Right lobe of liver (tissue), 6 donors: ENCODE results near the gene THEM4. TPM values are rescaled to one million over a fixed set of nuclear protein-coding genes. Genes with fewer than 3 reads are reported as not detected.

Source experiments
- ATAC-seq, 4 donors: fragments of 200-7000 bp; cut with Tn5 transposase; one replicate each; pipeline ENCODE4 v1.9.1; 2020; ENCODE audit warnings: mild to moderate bottlenecking in 4 of 4, moderate library complexity in 4 of 4
- DNase-seq, 3 donors: peaks; one replicate each; pipeline ENCODE4 v3.0.0-alpha.2; 2020
- H3K27ac ChIP-seq, 3 donors: fragments of 200-600 bp; one replicate each; pipeline ENCODE4 v1.8.0; 2022
- H3K27me3 ChIP-seq, 2 donors: fragments of 200-600 bp; one replicate each; pipeline ENCODE4 v1.8.0; 2022
- H3K36me3 ChIP-seq, 4 donors: fragments of 200-600 bp; sonication (generic) in 1 of 4; one replicate each; pipeline versions ENCODE4 v1.5.1 to v1.8.0; 2017 to 2022; ENCODE audit warnings: control low read depth in 1 of 4
- H3K4me1 ChIP-seq, 4 donors: fragments of 200-600 bp; sonication (generic) in 1 of 4; one replicate each; pipeline versions ENCODE4 v1.5.1 to v1.8.0; 2017 to 2022; ENCODE audit warnings: control low read depth in 1 of 4
- H3K4me3 ChIP-seq, 3 donors: fragments of 200-600 bp; one replicate each; pipeline ENCODE4 v1.8.0; 2022
- H3K9me3 ChIP-seq, 4 donors: fragments of 200-600 bp; sonication (generic) in 1 of 4; one replicate each; pipeline versions ENCODE4 v1.5.1 to v1.8.0; 2017 to 2022; ENCODE audit warnings: control low read depth in 1 of 4
- POLR2A ChIP-seq: fragments of 450-650 bp; IDR thresholded peaks from one replicate; pipeline ENCODE4 v1.6.1; 2017; ENCODE audit warnings: antibody characterized with exemption, mild to moderate bottlenecking
- whole genome bisulfite sequencing: methylation state at CpG from one replicate; pipeline ENCODE4 v1.1.6; 2018; ENCODE audit warnings: low coverage, low lambda C conversion rate; ENCODE audit not compliant: insufficient coverage; ENCODE audit errors: missing lambda C conversion rate; 5-methylcytosine and 5-hydroxymethylcytosine counted together
- intact Hi-C, 2 donors: fragments of 100-400 bp; cut with DNase I; formaldehyde crosslinking; loops; one replicate each; pipeline versions ENCODE4 v1.11.2 to v1.14.1; 2022
- total RNA-seq, 6 experiments: library from RNA; depleted of rRNA in 2 of 6; stranded (reverse); fragments of >200 nt in 2 of 6; fragmentation: NEBNext Ultra II Directional in 3 of 6; extraction: Animal tissue kit (Norgen Biotek cat#: 25700) in 3 of 6; gene quantifications; one replicate each; pipeline versions ENCODE4 v1.1.0 to v1.2.4, GENCODE V29; 2016 to 2023
- TF ChIP-seq, protein P1 (sequence below), 4 donors: fragments of 200-600 bp in 3 of 4; fragments of 450-650 bp in 1 of 4; IDR thresholded peaks; one replicate each; pipeline versions ENCODE4 v1.5.1 to v1.8.0; 2016 to 2022; ENCODE audit warnings: antibody characterized with exemption in 4 of 4, mild to moderate bottlenecking in 2 of 4
- donor health status: DM: no; HTN: yes; CAD: no.
- donor health status: DM: no; HTN: no; CAD: no.
- donor health status: DM: no; HTN: no; CAD: no.
- donor health status: DM: no; HTN: yes; CAD: no.
- donor health status: DM: no; HTN: yes; CAD: no.

Gene THEM4
- total RNA-seq, 6 experiments from 2014 or later: 8.5 to 19.1 (median 9.2) TPM

- Histone ChIP-seq H3K27ac (peak overlapping the region in 2 of 3 donors; percentile 5 to 50), H3K9me3 (no peaks in the 10 kb centered on the region), H3K4me3 (peak overlapping the region in 2 of 3 donors; percentile 21 to 27), H3K4me1 (peaks cover 0 to 70% (median 30%) of the 10 kb centered on the region in 4 donors), H3K27me3 (no peaks in the 10 kb centered on the region), H3K36me3 (peaks cover 0 to 2% (median under 1%) of the 10 kb centered on the region in 4 donors)
- intact Hi-C loops: no loop called here
- DNase-seq (peak in 1 of 3 donors; percentile 9), ATAC-seq (no peak)
- no peak for TF ChIP-seq POLR2A
- 48% methylated on average over 8 of the region's 8 CpGs for WGBS
These were observed 76.0 kb downstream of the THEM4 start for GRCh38 chr1:151833172-151833900.

DNA sequence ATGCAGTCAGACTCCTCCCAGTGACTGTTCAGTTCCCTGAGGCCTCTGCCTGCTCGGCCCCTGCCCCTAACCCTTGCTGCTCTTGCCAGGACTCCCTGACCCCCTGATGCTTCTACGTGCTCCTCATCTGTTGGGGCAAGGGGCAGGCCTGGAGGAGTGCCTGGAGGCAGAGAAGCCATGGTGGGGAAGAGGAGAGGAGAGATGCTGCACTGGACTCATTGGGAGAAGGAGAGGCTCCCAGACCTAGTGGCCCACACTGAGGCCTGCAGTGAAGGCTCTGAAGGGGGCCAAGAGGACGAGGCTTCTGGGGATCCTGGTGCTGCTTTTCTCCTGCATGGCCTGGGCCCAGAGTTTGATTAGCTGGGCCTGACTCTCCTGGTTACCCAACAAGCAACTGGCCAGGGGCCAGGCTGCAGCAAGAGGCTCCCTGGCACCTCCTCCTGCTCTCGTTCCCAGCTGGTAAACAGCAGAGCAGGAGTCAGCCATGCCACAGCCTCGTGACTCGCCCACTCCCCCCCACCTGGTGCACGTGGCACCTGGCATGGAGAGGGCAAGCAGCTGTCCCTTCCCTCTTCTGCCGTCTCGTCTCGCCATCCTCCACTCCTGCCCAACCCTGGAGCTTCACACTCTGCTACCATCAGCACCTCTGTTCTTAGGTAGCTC, 76.9 kb downstream of the THEM4 start:
- 13% methylated on average over 5 of the region's 10 CpGs for WGBS
- TF ChIP-seq, protein P1, sequence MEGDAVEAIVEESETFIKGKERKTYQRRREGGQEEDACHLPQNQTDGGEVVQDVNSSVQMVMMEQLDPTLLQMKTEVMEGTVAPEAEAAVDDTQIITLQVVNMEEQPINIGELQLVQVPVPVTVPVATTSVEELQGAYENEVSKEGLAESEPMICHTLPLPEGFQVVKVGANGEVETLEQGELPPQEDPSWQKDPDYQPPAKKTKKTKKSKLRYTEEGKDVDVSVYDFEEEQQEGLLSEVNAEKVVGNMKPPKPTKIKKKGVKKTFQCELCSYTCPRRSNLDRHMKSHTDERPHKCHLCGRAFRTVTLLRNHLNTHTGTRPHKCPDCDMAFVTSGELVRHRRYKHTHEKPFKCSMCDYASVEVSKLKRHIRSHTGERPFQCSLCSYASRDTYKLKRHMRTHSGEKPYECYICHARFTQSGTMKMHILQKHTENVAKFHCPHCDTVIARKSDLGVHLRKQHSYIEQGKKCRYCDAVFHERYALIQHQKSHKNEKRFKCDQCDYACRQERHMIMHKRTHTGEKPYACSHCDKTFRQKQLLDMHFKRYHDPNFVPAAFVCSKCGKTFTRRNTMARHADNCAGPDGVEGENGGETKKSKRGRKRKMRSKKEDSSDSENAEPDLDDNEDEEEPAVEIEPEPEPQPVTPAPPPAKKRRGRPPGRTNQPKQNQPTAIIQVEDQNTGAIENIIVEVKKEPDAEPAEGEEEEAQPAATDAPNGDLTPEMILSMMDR (IDR thresholded peaks at IDR 0.05): no peak
- TF ChIP-seq POLR2A: no peak
- intact Hi-C loops: no loop called here
- peak overlapping the region in 2 of 3 donors; percentile 71 to 88 for H3K27ac ChIP-seq
- DNase-seq (peak; percentile 93 to 97 (median 97)), ATAC-seq (peak; percentile 49 to 71 (median 58))
- peak overlapping the region in 2 of 3 donors; percentile 21 to 74 for H3K4me3 ChIP-seq
- H3K27me3 ChIP-seq: no peaks in the 10 kb centered on the region
- peaks cover 0 to 4% (median 1%) of the 10 kb centered on the region in 4 donors for H3K36me3 ChIP-seq
- H3K9me3 ChIP-seq: no peaks in the 10 kb centered on the region
- peaks cover 0 to 76% (median 31%) of the 10 kb centered on the region in 4 donors for H3K4me1 ChIP-seq

GRCh38 chr1:151831605-151832004, 77.7 kb downstream of the THEM4 start, which contains the start of gene RORC:
TSS of gene RORC (minus strand) at chr1:151831802. CDS start at chr1:151831764, 38 bp downstream.
- peaks cover 0 to 80% (median 31%) of the 10 kb centered on the region in 4 donors for H3K4me1 ChIP-seq
- peak; percentile 70 to 79 (median 72) for ATAC-seq
- WGBS: 42% methylated on average over 5 of the region's 5 CpGs
- H3K27me3 ChIP-seq: no peaks in the 10 kb centered on the region
- H3K9me3 ChIP-seq: no peaks in the 10 kb centered on the region
- H3K36me3 ChIP-seq: peaks cover 0 to 4% (median 1%) of the 10 kb centered on the region in 4 donors
- peak within 1 kb of the TSS; percentile 57 to 74 (median 72) for H3K4me3 ChIP-seq
- peak; percentile 88 for TF ChIP-seq POLR2A
- TF ChIP-seq, protein P1 (IDR thresholded peaks at IDR 0.05): no peak
- H3K27ac ChIP-seq: peak within 1 kb of the TSS; percentile 62 to 88 (median 71)
- peak; percentile 88 to 95 (median 94) for DNase-seq
- intact Hi-C loops: no loop called here

DNA sequence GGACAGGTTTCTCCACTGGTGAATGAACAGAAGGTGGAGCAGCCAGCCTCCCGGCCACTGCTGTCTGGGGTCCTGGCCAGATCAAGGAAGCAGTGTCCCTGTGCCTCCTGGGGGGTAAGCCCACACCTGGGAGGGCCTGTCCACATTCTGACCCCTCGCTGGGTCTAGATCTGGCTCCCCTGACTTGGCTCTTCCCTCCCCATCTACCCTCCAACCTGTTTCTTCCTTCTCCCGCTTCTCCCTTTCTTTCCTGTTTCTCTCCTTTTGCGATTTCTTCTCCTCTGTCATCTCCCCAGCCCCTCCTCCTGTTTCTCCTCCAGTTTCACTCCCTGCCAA, 78.1 kb downstream of the THEM4 start:
- intact Hi-C loops: no loop called here
- ATAC-seq: no peak
- Histone ChIP-seq H3K27me3 (no peaks in the 10 kb centered on the region), H3K27ac (peak overlapping the region; percentile 62 to 88 (median 71)), H3K36me3 (peaks cover 0 to 4% (median 1%) of the 10 kb centered on the region in 4 donors), H3K9me3 (no peaks in the 10 kb centered on the region), H3K4me1 (peaks cover 0 to 81% (median 32%) of the 10 kb centered on the region in 4 donors), H3K4me3 (peak overlapping the region; percentile 57 to 74 (median 72))
- TF ChIP-seq POLR2A: no peak
- TF ChIP-seq, protein P1 (IDR thresholded peaks at IDR 0.05): no peak
- DNase-seq: no peak
- 16% methylated on average over 3 of the region's 4 CpGs for WGBS

DNA sequence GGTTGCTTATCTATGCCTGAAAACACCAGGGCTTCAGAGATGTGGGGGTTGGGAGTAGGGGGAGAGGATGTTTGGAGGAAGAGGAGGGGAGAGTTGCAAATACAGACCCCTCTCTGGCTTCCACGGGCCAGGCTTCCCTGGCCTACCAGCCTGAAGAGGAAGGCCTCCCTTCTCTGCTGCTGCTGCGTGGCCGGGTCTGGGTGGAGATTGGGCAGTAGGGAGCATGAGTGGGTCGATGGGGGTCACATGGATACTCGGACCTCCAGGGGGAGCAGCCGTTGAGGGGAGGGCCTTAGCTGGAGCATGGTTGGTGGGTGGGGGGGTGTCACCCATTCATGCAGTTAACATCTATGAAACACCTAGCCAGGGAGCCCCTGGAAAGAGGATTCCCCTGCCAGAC, 79.3 kb downstream of the THEM4 start:
- H3K27me3 ChIP-seq: no peaks in the 10 kb centered on the region
- peaks cover 0 to 77% (median 30%) of the 10 kb centered on the region in 4 donors for H3K4me1 ChIP-seq
- ATAC-seq (no peak), DNase-seq (peak in 1 of 3 donors; percentile 39)
- no peak for TF ChIP-seq POLR2A
- TF ChIP-seq, protein P1 (IDR thresholded peaks at IDR 0.05): no peak
- intact Hi-C loops: no loop called here
- peak overlapping the region in 2 of 3 donors; percentile 36 to 74 for H3K4me3 ChIP-seq
- no peaks in the 10 kb centered on the region for H3K9me3 ChIP-seq
- H3K27ac ChIP-seq: no peak overlapping the region
- peaks cover 0 to 4% (median 1%) of the 10 kb centered on the region in 4 donors for H3K36me3 ChIP-seq
- WGBS: 25% methylated on average over 3 of the region's 6 CpGs
